HG03521 (cell line): ENCODE data around the gene NOXA1.
"Not testable (repeated sequence)": the region's sequence is repeated elsewhere in the genome, so short reads cannot be mapped to it uniquely, and the experiment has no call there.

ENCODE experiments used
- ATAC-seq: cut with Tn5 transposase; IDR thresholded peaks from one replicate; pipeline ENCODE4 v1.9.1; 2021; ENCODE audit warnings: mild to moderate bottlenecking, moderate library complexity; ENCODE audit not compliant: unreplicated experiment

The NOXA1 gene

DNA sequence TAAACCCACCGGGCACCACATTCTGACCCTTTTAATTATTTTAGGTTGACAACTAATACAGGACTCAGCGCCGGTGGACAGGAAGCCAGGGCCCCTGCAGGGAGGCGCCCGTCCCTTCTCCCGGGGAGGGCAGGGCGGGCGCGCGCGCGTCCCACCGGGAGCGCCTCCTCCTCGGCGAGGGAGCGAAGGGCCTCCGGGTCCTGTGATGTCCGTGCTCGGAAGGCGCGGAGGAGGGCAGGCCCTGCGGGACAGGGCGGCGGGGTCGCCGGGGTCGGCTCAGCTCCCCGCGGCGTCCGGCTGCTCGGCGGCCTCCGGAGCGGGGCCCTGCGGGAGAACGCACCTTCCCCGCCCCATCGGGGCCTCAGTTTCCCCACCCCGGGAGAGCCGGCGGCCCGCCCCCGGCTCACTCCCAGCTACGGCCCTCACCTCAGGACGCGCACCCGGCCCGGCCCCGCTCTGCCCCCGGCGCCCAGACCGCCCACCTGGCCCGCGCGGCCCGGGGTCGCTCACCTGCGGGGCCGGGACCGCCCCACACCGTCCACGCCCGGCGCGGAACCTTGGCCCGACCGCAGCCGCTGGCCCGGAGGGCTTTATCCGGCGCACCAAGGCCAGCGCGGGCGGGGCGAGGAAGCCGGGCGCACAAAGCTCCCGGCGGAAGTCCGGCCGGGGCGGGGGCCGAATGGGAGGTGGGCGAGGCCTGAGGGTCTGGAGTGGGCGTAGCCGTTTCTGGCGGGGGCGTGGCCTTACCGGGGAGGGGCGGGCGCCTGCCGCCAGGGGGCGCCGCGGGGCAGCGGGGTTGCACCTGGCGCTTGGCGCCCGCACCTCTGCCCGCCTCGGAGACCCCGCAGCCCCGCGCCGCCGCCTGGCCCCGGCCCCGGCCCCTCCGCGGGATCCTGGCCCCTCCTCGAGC, at the start of gene NOXA1, which contains the start of gene EXD3:
Gene NOXA1 (plus strand): TSS at position 790 of the 910 bp plus-strand sequence. CDS start 137 bp downstream, outside the sequence.
Gene EXD3 (minus strand): TSS at position 559 of the 910 bp plus-strand sequence. CDS start 27,805 bp downstream, outside the sequence.
- ATAC-seq, result peak; percentile 84

- no peak for ATAC-seq
These were observed 49.6 kb upstream of the NOXA1 start for GRCh38 chr9:137373611-137373980.

DNA sequence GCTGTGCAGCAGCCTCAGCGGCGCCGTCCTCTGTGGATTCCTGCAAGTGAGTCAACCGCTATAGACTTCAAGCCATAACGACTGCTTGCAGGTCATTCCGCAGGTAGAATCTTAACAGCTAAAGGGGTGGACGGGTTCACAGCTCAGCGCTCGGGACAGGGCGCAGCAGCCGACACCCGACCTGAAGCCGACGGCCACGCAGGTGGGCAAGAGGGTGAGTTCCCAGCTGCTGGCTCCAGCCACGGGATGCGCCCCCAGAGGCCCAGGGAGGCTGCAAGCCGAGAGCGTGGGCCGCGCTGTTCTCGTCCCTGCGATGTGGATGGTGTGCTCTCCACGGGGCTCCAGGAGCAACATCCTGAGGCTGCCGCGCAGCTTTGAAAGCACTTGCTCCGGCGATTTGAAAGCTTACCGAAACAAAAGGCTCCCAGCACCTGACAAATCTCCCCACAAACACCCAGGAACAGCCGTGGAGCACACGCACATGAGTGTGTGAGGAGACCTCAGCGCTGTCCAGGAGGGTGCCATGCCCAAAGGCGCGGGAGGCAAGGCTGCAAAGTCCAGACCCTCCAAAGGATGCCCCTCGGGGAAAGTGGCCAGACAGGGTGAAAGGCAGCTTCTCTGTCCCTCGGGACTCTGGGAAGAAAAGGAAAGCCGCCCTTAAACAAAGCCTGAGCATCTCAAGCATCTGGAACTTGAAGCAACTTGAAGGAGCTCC, 48.9 kb upstream of the NOXA1 start:
- ATAC-seq, result no peak

GRCh38 chr9:137375321-137376058, 47.7 kb upstream of the NOXA1 start:
- no peak for ATAC-seq

GRCh38 chr9:137376386-137376785, 46.8 kb upstream of the NOXA1 start:
- no peak for ATAC-seq

DNA sequence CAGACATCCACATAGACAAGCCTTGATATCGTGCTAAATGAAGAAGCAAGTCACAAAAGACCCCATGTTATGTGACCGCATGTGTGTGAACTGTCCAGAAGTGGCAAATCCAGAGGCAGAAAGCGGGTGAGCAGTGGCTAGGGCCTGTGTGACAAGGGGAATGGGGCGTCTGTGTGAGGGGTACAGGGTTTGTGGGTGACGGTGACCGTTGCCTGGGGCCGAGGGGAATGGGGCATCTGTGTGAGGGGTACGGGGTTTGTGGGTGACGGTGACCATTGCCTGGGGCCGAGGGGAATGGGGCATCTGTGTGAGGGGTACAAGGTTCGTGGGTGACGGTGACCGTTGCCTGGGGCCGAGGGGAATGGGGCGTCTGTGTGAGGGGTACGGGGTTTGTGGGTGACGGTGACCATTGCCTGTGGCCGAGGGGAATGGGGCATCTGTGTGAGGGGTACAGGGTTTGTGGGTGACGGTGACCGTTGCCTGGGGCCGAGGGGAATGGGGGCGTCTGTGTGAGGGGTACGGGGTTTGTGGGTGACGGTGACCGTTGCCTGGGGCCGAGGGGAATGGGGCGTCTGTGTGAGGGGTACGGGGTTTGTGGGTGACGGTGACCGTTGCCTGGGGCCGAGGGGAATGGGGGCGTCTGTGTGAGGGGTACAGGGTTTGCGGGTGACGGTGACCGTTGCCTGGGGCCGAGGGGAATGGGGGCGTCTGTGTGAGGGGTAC, 44.3 kb upstream of the NOXA1 start:
- not testable (repeated sequence) for ATAC-seq

- ATAC-seq, result no peak
These were observed 43.4 kb upstream of the NOXA1 start for GRCh38 chr9:137379761-137380161.

DNA sequence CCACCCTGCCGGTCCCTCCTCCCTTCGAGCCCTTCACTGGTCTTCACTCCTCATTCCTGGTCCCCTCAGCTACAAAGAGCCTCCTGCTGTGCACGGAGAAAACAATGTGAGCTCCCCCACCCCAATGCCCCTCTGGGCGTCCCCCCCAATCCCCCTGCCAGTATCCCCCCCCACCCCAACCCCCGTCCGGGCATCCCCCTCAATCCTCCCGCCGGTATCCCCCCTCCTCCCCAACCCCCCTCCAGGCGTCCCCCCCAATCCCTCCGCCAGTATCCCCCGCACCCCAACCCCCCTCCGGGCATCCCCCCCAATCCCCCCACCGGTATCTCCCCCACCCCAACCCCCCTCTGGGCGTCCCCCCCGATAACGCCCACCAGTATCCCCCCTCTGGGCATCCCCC, 43.0 kb upstream of the NOXA1 start:
- ATAC-seq, result no peak

GRCh38 chr9:137380606-137381005, 42.6 kb upstream of the NOXA1 start:
- no peak for ATAC-seq

DNA sequence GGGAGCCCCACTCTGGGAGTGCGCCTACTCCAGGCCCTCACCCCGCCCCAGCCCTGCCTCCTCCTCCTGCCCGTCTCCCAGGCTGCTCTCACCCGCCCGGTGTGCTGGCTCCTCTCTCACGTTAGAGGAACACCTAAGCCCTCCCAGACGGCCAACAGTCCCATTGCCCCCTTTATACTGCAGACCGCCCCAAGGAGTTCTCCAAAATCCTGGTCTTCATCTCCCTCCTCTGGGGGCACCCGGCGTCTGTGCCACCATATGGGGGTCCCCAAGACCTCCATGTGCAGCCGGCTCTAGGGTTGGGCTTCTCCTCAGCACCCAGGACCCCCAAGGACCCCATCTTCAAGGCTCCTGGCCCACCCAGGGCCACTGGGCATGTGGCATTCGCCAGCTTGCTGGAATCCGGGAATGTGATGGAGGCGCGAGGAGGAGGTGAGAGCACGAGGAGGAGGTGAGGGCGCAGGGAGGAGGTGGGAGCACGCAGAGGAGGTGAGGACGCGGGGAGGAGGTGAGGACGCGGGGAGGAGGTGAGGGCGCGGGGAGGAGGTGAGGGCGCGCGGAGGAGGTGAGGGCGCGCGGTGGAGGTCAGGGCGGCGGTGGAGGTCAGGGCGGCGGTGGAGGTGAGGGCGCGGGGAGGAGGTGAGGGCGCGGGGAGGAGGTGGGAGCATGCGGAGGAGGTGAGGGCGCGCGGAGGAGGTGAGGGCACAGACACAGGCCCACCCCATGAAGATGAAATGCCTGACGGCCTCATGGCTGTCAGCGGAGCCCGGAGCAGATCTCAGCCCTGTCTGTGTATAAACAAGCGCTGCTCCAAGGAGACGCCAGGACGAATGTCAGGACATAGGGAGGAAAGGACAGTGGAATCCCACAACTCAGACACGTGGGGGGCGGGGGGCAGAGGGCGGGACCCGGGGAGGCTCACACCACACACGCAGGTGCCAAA, 41.4 kb upstream of the NOXA1 start:
- no peak for ATAC-seq

DNA sequence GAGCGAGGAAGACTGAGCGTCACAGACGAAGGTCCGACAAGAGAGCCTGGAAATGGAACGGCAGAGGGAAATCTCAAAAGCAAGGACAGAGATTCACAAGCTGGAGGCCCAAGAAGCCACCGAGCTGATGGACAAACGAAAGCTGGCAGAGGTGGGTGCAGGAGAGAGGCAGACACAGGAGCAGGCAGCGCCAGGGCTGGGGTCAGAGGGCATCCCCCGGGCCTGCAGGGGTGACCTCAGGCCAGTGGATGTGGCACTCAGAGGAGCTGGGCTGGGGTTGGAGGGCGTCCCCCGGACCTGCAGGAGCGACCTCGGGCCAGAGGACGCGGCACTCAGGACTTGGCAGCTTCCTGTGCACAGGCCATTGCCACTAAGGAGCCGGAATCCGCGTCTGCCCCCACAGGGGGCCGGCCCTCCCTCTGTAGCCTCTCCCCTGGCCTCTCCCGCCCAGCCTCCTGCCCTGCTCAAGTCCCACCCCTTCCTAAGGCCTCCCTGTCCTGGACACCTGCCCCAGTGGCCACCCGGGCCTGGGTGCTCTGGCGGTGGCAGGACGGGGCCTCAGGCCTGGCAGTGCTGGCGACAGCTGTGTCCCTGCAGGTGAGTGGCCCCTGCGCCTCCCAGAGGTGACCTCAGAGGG, 40.6 kb upstream of the NOXA1 start:
- ATAC-seq, result no peak

- ATAC-seq, result no peak
These were observed 40.0 kb upstream of the NOXA1 start for GRCh38 chr9:137383081-137383783.

GRCh38 chr9:137383784-137384756, 39.1 kb upstream of the NOXA1 start:
- ATAC-seq, result no peak

DNA sequence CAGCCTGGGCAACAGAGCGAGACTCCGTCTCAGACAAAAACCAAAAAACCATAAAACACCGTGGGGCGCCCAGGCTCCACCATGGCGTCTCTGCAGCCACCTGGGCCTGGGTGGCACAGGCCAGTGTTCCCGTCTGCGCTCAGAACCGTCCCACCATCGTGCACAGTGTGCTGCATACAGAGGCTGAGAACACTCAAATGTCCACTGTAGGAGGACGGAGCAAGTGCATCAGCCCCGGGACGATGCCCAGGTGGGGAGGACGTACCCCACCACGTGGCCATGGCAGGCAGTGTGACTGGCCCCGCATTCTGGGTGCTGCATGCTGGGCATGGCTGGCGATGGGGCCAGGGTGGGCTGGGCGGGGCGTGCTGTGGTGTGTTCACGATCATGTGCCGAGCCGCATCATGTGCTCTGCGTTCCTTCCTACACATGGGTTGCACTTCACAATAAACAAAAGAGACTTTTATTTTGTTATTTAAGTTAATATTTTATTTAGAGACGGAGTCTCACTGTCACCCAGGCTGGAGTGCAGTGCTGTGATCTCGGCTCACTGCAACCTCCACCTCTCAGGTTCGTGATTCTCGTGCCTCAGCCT, 38.0 kb upstream of the NOXA1 start:
- no peak for ATAC-seq

GRCh38 chr9:137386507-137387113, 36.6 kb upstream of the NOXA1 start:
- not testable (repeated sequence) for ATAC-seq

GRCh38 chr9:137387114-137387890, 35.9 kb upstream of the NOXA1 start:
- ATAC-seq, result no peak
